K562 (cell line): Measurements from ENCODE around the gene RPH3AL. TPM values are rescaled to one million over a fixed set of nuclear protein-coding genes. Genes with fewer than 3 reads are reported as not detected.

Experiments used
- ATAC-seq: fragments of 200-7000 bp; cut with Tn5 transposase; 3 replicates; pipeline ENCODE4 v1.9.1; 2020; ENCODE audit warnings: moderate library complexity
- BruUV-seq: library from RNA; stranded (reverse); fragments of 400-500 nt; replicated peaks from 2 replicates; lab custom pipeline; 2021; lab: Mats Ljungman, UMichigan
- CTCF ChIA-PET: fragments of 300-600 bp; formaldehyde crosslinking; extraction: SDS; loops from one replicate; lab custom pipeline; 2021; ENCODE audit warnings: low intra/inter-chr PET ratio; lab: Yijun Ruan, JAX
- POLR2A ChIA-PET: fragments of 300-600, 350-650 bp; sonication (Branson Sonifier 250); formaldehyde crosslinking; extraction: SDS; loops from one replicate; lab custom pipeline; 2021; ENCODE audit warnings: antibody characterized with exemption, inconsistent platforms; lab: Yijun Ruan, JAX
- DNase-seq, 4 experiments: peaks; one replicate each; pipeline versions ENCODE4 v3.0.0 to v3.0.0-alpha.2; 2011 to 2018; ENCODE audit warnings: low spot score in 3 of 4, mixed read lengths in 3 of 4; ENCODE audit errors: extremely low read depth in 1 of 4
- FAIRE-seq: peaks from 2 replicates; lab custom pipeline; 2011; peaks lifted over from hg19 to GRCh38; lab: Jason Lieb, UNC
- H2AFZ ChIP-seq: 2 replicates; pipeline ENCODE4 v1.6.0; 2011; ENCODE audit warnings: low read depth, low read length, control low read depth, inconsistent platforms
- H3K27ac ChIP-seq: fragments of 200-600 bp; 3 replicates; pipeline ENCODE4 v1.8.0; 2011; ENCODE audit warnings: low read depth, mild to moderate bottlenecking, control low read depth, inconsistent platforms, low read length, moderate library complexity, mixed read lengths; ENCODE audit errors: extremely low read depth
- H3K27me3 ChIP-seq, 2 experiments: fragments of 300-600 bp in 1 of 2; 2 replicates in 1 of 2; 3 replicates in 1 of 2; pipeline versions ENCODE4 v1.6.0 to v1.8.0; 2011; ENCODE audit warnings: inconsistent platforms in 2 of 2, low read length in 2 of 2, mild to moderate bottlenecking in 1 of 2, mixed read lengths in 1 of 2, moderate library complexity in 1 of 2; ENCODE audit not compliant: control insufficient read depth in 2 of 2, insufficient read depth in 2 of 2
- H3K36me3 ChIP-seq: fragments of 300-600 bp; 3 replicates; pipeline ENCODE4 v1.8.0; 2011; ENCODE audit warnings: mild to moderate bottlenecking, low read length, inconsistent platforms; ENCODE audit not compliant: control insufficient read depth, insufficient read depth
- H3K4me1 ChIP-seq, 2 experiments: fragments of 200-600 bp in 1 of 2; replicated peaks in 1 of 2; 2 replicates in 1 of 2; 3 replicates in 1 of 2; pipeline versions ENCODE4 v1.5.1 to v1.8.0; 2011; ENCODE audit warnings: inconsistent platforms in 2 of 2, low read length in 2 of 2, mild to moderate bottlenecking in 1 of 2, mixed read lengths in 1 of 2, moderate library complexity in 1 of 2; ENCODE audit not compliant: control insufficient read depth in 2 of 2, insufficient read depth in 2 of 2
- H3K4me2 ChIP-seq: 2 replicates; pipeline ENCODE4 v1.6.1; 2011; ENCODE audit warnings: low read length, control low read depth, inconsistent platforms, mixed read lengths; ENCODE audit not compliant: insufficient read depth
- H3K4me3 ChIP-seq: fragments of 200-600 bp; sonication (generic), shearing (Covaris generic); 2 replicates; pipeline ENCODE4 v1.5.1; 2016; ENCODE audit warnings: control low read depth, inconsistent platforms
- H3K79me2 ChIP-seq: fragments of 200-600 bp; 3 replicates; pipeline ENCODE4 v1.8.0; 2011; ENCODE audit warnings: low read length, inconsistent platforms; ENCODE audit not compliant: control insufficient read depth, insufficient read depth
- H3K9ac ChIP-seq, 2 experiments: 2 replicates each; pipeline versions ENCODE4 v1.6.0 to v1.6.1; 2011; ENCODE audit warnings: low read depth in 2 of 2, low read length in 2 of 2, control low read depth in 1 of 2, inconsistent platforms in 1 of 2, mild to moderate bottlenecking in 1 of 2, mixed read lengths in 1 of 2; ENCODE audit not compliant: insufficient read depth in 1 of 2
- H3K9me1 ChIP-seq: one replicate; pipeline ENCODE4 v1.6.0; 2011; ENCODE audit warnings: inconsistent platforms, mild to moderate bottlenecking, low read length, moderate library complexity; ENCODE audit not compliant: control insufficient read depth, insufficient read depth
- H3K9me3 ChIP-seq: replicated peaks from 2 replicates; pipeline ENCODE4 v1.5.1; 2011; ENCODE audit warnings: low read depth, low read length, inconsistent platforms; ENCODE audit not compliant: control insufficient read depth, insufficient read depth
- H4K20me1 ChIP-seq: replicated peaks from 2 replicates; pipeline ENCODE4 v1.6.1; 2011; ENCODE audit warnings: low read length, inconsistent platforms, mixed read lengths; ENCODE audit not compliant: control insufficient read depth, insufficient read depth
- COPS2 ChIP-seq: fragments of 450-650 bp; conservative IDR thresholded peaks from 2 replicates; pipeline ENCODE4 v1.6.1; 2016; ENCODE audit warnings: mild to moderate bottlenecking, moderate library complexity
- DNMT1 ChIP-seq: fragments of 450-650 bp; IDR thresholded peaks from 2 replicates; pipeline ENCODE4 v1.6.1; 2016; ENCODE audit warnings: antibody characterized with exemption, mild to moderate bottlenecking
- MTA2 ChIP-seq: fragments of 450-650 bp; IDR thresholded peaks from 2 replicates; pipeline ENCODE4 v1.6.1; 2016; ENCODE audit warnings: low read depth
- RBM25 ChIP-seq: fragments of 200-400 bp; formaldehyde crosslinking; IDR thresholded peaks from 2 replicates; pipeline ENCODE4 v1.6.1; 2018; ENCODE audit warnings: low read length, low read depth, moderate library complexity; ENCODE audit not compliant: severe bottlenecking
- ZBTB33 ChIP-seq: sonication (generic); formaldehyde crosslinking; IDR thresholded peaks from 2 replicates; pipeline ENCODE4 v1.8.1; 2023; ENCODE audit warnings: mild to moderate bottlenecking, missing genetic modification reagents
- ZNF239 ChIP-seq: fragments of 250-450 bp; sonication (Bioruptor Pico); IDR thresholded peaks from 2 replicates; pipeline ENCODE4 v1.4.0; 2020; ENCODE audit warnings: mild to moderate bottlenecking
- WGBS: fragments of 100-300 bp; shearing (Covaris generic); methylation state at CpG from one replicate; pipeline ENCODE4 v1.1.6; 2016; ENCODE audit warnings: low coverage, mixed read lengths; ENCODE audit not compliant: insufficient coverage; ENCODE audit errors: missing lambda C conversion rate; 5-methylcytosine and 5-hydroxymethylcytosine counted together
- in situ Hi-C: fragments of 300-500 bp; cut with MboI; formaldehyde crosslinking; loops from 4 replicates; pipeline ENCODE4 v1.15.0; 2018; ENCODE audit warnings: inconsistent platforms, mixed read lengths
- intact Hi-C: fragments of 100-400 bp; cut with micrococcal nuclease; formaldehyde crosslinking; loops from 2 replicates; pipeline ENCODE4 v1.14.2; 2022
- polyA plus RNA-seq, 8 experiments: library from polyadenylated mRNA; depleted of rRNA in 4 of 8; stranded (reverse) in 5 of 8; unstranded in 3 of 8; fragments of >200 nt; fragmentation: Nextera tagmentation in 2 of 8; fragmentation: Illumina TruSeq in 1 of 8; extraction: Ambion mirVana in 2 of 8; extraction: Trizol in 1 of 8; gene quantifications; 2 replicates each; pipeline versions ENCODE4 v1.2.1 to v1.2.3, GENCODE V29; 2011 to 2014; ENCODE audit warnings: inconsistent platforms in 1 of 8, missing spikeins in 1 of 8
- total RNA-seq, 7 experiments: library from RNA; depleted of rRNA in 6 of 7; stranded (reverse); fragments of >200 nt in 6 of 7; fragmentation: Illumina TruSeq in 2 of 7; extraction: Trizol in 2 of 7; gene quantifications; 2 replicates each; pipeline versions ENCODE4 v1.2.1 to v1.2.3, GENCODE V29; 2011 to 2021; ENCODE audit warnings: low replicate concordance in 1 of 7

The RPH3AL gene
- total and polyA plus RNA-seq, 9 of the 15 experiments (the other 6 are each of a cell fraction or from before 2014, with no cell fraction given) = 0.18 to 1.7 (median 0.39) TPM

- POLR2A ChIA-PET = interaction anchor here (0.6 to 0.9 kb wide), 3 partner anchors 10 to 18 kb away, joined by 3 read pairs; no protein-coding TSS in a partner anchor
- Histone ChIP-seq H3K9ac (no peak overlapping the region), H3K4me2 (no peak overlapping the region), H3K27ac (no peak overlapping the region), H3K27me3 (peaks cover 0 to 28% of the 10 kb centered on the region in 2 experiments; a peak in 2 of 5 replicates), H3K79me2 (no peaks in the 10 kb centered on the region), H3K4me3 (no peak overlapping the region), H3K4me1 (no peaks in the 10 kb centered on the region), H4K20me1 (no peaks in the 10 kb centered on the region), H3K9me3 (no peaks in the 10 kb centered on the region), H3K9me1 (no peaks in the 10 kb centered on the region), H2AFZ (no peak overlapping the region), H3K36me3 (no peaks in the 10 kb centered on the region)
- TF ChIP-seq MTA2 (no peak), DNMT1 (peak; percentile 96), RBM25 (peak; percentile 5), COPS2 (no peak), ZBTB33 (CRISPR knock-in tag) (0 out of 2 replicates have a peak, but pooled peaks have one; percentile 43), ZNF239 (CRISPR knock-in tag) (peak; percentile 88)
- ATAC-seq (no peak), DNase-seq (no peak), FAIRE-seq (no peak)
- WGBS = 17% methylated on average over 20 of the region's 27 CpGs
- no TSS peak for BruUV-seq
- CTCF ChIA-PET = no interaction called here
- intact Hi-C loops = no loop called here
- in situ Hi-C loops = no loop called here
These were observed 101.9 kb downstream of the RPH3AL start for GRCh38 chr17:250487-251300.
